Transverse colon (tissue), 4 donors: Measurements from ENCODE around the gene CDON. TPM values are rescaled to one million over a fixed set of nuclear protein-coding genes. Genes with fewer than 3 reads are reported as not detected.

ENCODE experiments used
- DNase-seq: peaks from one replicate; pipeline ENCODE4 v3.0.0-alpha.2; 2019
- H3K27ac ChIP-seq, 4 donors: fragments of 200-600 bp; sonication (generic); 2 replicates each; pipeline ENCODE4 v1.5.1; 2016 to 2018; ENCODE audit warnings: inconsistent platforms in 4 of 4
- H3K27me3 ChIP-seq: fragments of 200-600 bp; sonication (generic); 2 replicates; pipeline ENCODE4 v1.5.1; 2017; ENCODE audit warnings: inconsistent platforms
- H3K36me3 ChIP-seq, 4 donors: fragments of 200-600 bp; sonication (generic); 2 replicates each; pipeline ENCODE4 v1.5.1; 2017 to 2019; ENCODE audit warnings: inconsistent platforms in 4 of 4
- H3K4me1 ChIP-seq, 4 donors: fragments of 200-600 bp; sonication (generic); 2 replicates each; pipeline ENCODE4 v1.5.1; 2017 to 2020; ENCODE audit warnings: inconsistent platforms in 4 of 4
- H3K4me3 ChIP-seq, 4 donors: fragments of 200-600 bp; sonication (generic); 1 replicate in 1 of 4; 2 replicates in 3 of 4; pipeline versions ENCODE4 v1.5.1 to v1.6.1; 2017 to 2019; ENCODE audit warnings: inconsistent platforms in 4 of 4
- H3K9me3 ChIP-seq, 2 donors: fragments of 200-600 bp; sonication (generic); 2 replicates each; pipeline ENCODE4 v1.5.1; 2017 to 2019; ENCODE audit warnings: inconsistent platforms in 2 of 2
- CTCF ChIP-seq, 5 experiments: fragments of 200-600 bp in 3 of 5; fragments of 450-650 bp in 2 of 5; sonication (generic) in 3 of 5; IDR thresholded peaks; 1 replicate in 2 of 5; 2 replicates in 3 of 5; pipeline ENCODE4 v1.5.1; 2016 to 2017; ENCODE audit warnings: antibody characterized with exemption in 5 of 5, inconsistent platforms in 3 of 5, mild to moderate bottlenecking in 2 of 5, moderate library complexity in 1 of 5
- EP300 ChIP-seq: sonication (generic); formaldehyde crosslinking; IDR thresholded peaks from one replicate; pipeline ENCODE4 v1.6.1; 2017; ENCODE audit warnings: antibody characterized with exemption, low read depth
- POLR2A ChIP-seq: fragments of 450-650 bp; IDR thresholded peaks from one replicate; pipeline ENCODE4 v1.6.1; 2016; ENCODE audit warnings: antibody characterized with exemption, mild to moderate bottlenecking, moderate library complexity
- POLR2AphosphoS5 ChIP-seq, 3 donors: sonication (generic); formaldehyde crosslinking; IDR thresholded peaks; one replicate each; pipeline ENCODE4 v1.6.1; 2016; ENCODE audit warnings: antibody characterized with exemption in 3 of 3
- WGBS, 2 donors: methylation state at CpG; one replicate each; pipeline ENCODE4 v1.1.5; 2018; ENCODE audit warnings: low coverage in 1 of 2; 5-methylcytosine and 5-hydroxymethylcytosine counted together
- in situ Hi-C, 4 donors: fragments of 200-750 bp; cut with MboI; loops; one replicate each; pipeline versions ENCODE4 v1.15.0 to v1.15.1; 2017; ENCODE audit warnings: low sequenced_read_pairs in 3 of 4, low pct_ligation_motif_present in 1 of 4, low pct_unique_long_range_greater_than_20kb in 1 of 4
- intact Hi-C: fragments of 100-400 bp; cut with DNase I; formaldehyde crosslinking; loops from one replicate; pipeline ENCODE4 v1.15.1; 2023; ENCODE audit warnings: low total_unique reads
- total RNA-seq, 4 donors: library from RNA; depleted of rRNA; stranded (reverse); fragments of >200 nt; gene quantifications; one replicate each; pipeline ENCODE4 v1.1.0, GENCODE V29; 2016

CDON gene
- total RNA-seq, 4 donors from 2014 or later = 7.6 to 31.0 (median 9.9) TPM

GRCh38 chr11:126088999-126089398 is 26.3 kb upstream of the CDON start:
- WGBS, 2 donors = 25 to 71% methylated on average over 1 of the region's 1 CpG

GRCh38 chr11:126086248-126086647 is 23.6 kb upstream of the CDON start:
- Histone ChIP-seq H3K4me1 (no peaks in the 10 kb centered on the region), H3K4me3 (no peak overlapping the region), H3K27me3 (no peaks in the 10 kb centered on the region), H3K36me3 (no peaks in the 10 kb centered on the region), H3K9me3 (no peaks in the 10 kb centered on the region), H3K27ac (no peak overlapping the region)
- in situ Hi-C loops = no loop called here
- intact Hi-C loops = no loop called here
- TF ChIP-seq POLR2A (no peak), POLR2AphosphoS5 (IDR thresholded peaks at IDR 0.05) (no peak), EP300 (no peak), CTCF (IDR thresholded peaks at IDR 0.05) (no peak)
- no peak for DNase-seq
- WGBS, 2 donors = 60 to 66% methylated on average over 1 to 5 of the region's 5 CpGs

More at GRCh38 chr11:126088999-126089398, 26.3 kb upstream of the CDON start:
- Histone ChIP-seq H3K4me3 (no peak overlapping the region), H3K4me1 (no peaks in the 10 kb centered on the region), H3K27me3 (no peaks in the 10 kb centered on the region), H3K36me3 (no peaks in the 10 kb centered on the region), H3K9me3 (no peaks in the 10 kb centered on the region), H3K27ac (no peak overlapping the region)
- intact Hi-C loops = no loop called here
- DNase-seq = no peak
- TF ChIP-seq CTCF (IDR thresholded peaks at IDR 0.05) = no peak
- no peak for TF ChIP-seq POLR2AphosphoS5 (IDR thresholded peaks at IDR 0.05)
- in situ Hi-C loops = no loop called here

- intact Hi-C loops (no loop called here), in situ Hi-C loops (no loop called here)
Measured at GRCh38 chr11:126084608-126084912, 21.9 kb upstream of the CDON start.

GRCh38 chr11:126083829-126084607 is 21.4 kb upstream of the CDON start:
- in situ Hi-C loops = no loop called here
- no peak for DNase-seq
- intact Hi-C loops = no loop called here
- WGBS, 2 donors = 70 to 80% methylated on average over 1 to 12 of the region's 12 CpGs
- no peaks in the 10 kb centered on the region for H3K9me3 ChIP-seq
- no peaks in the 10 kb centered on the region for H3K36me3 ChIP-seq
- TF ChIP-seq CTCF (IDR thresholded peaks at IDR 0.05) (no peak), EP300 (no peak), POLR2AphosphoS5 (IDR thresholded peaks at IDR 0.05) (no peak), POLR2A (no peak)
- no peak overlapping the region for H3K4me3 ChIP-seq
- H3K4me1 ChIP-seq = peaks cover 0 to 10% (median 3%) of the 10 kb centered on the region in 4 donors
- H3K27me3 ChIP-seq = no peaks in the 10 kb centered on the region
- H3K27ac ChIP-seq = no peak overlapping the region

More at GRCh38 chr11:126084608-126084912, 21.9 kb upstream of the CDON start:
- 20 to 89% methylated on average over 1 to 4 of the region's 4 CpGs for WGBS, 2 donors
- H3K9me3 ChIP-seq = no peaks in the 10 kb centered on the region
- peaks cover 0 to 6% (median 3%) of the 10 kb centered on the region in 4 donors for H3K4me1 ChIP-seq
- no peaks in the 10 kb centered on the region for H3K27me3 ChIP-seq
- H3K36me3 ChIP-seq = no peaks in the 10 kb centered on the region
- TF ChIP-seq EP300 (no peak), POLR2AphosphoS5 (IDR thresholded peaks at IDR 0.05) (no peak), POLR2A (no peak), CTCF (IDR thresholded peaks at IDR 0.05) (no peak)
- no peak for DNase-seq
- H3K27ac ChIP-seq = no peak overlapping the region
- H3K4me3 ChIP-seq = no peak overlapping the region
